Raji (cell line): Measurements from ENCODE around the gene PDGFB.

Experiments used
- POLR2A ChIP-seq: IDR thresholded peaks from 2 replicates; pipeline ENCODE4 v1.6.1; 2011; ENCODE audit warnings: low read depth, low read length, control low read depth; ENCODE audit not compliant: insufficient read depth

PDGFB gene

GRCh38 chr22:39244496-39245129, at the start of gene PDGFB:
TSS of gene PDGFB (minus strand) at chr22:39244982. CDS start at chr22:39243963, 1,019 bp downstream.
- TF ChIP-seq POLR2A: no peak

- TF ChIP-seq POLR2A: no peak
Observed at GRCh38 chr22:39293766-39294368, 49.1 kb upstream of the PDGFB start.

- no peak for TF ChIP-seq POLR2A
Observed at GRCh38 chr22:39292561-39293074, 47.8 kb upstream of the PDGFB start.

DNA sequence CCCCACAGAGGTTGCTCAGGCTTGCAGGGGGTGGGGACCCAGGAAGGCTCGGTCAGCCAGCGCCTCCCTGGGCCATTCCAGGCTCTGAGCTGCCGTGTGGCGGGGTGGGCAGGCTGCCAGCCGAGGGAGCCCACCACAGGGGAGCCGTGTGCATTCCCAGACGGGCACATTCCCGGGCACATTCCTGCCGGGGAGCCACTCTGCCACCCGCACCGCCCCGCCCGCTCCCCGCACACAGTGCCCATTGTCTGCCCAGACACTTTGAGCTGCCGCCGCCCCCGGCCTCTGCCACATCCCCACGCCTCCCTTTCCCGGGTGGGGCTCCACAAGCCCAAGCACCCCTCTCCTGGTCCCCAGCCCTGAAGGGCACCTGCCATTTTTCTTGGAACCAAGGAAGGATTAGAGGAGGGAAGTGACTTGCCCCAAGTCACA, 47.3 kb upstream of the PDGFB start:
- TF ChIP-seq POLR2A: no peak

DNA sequence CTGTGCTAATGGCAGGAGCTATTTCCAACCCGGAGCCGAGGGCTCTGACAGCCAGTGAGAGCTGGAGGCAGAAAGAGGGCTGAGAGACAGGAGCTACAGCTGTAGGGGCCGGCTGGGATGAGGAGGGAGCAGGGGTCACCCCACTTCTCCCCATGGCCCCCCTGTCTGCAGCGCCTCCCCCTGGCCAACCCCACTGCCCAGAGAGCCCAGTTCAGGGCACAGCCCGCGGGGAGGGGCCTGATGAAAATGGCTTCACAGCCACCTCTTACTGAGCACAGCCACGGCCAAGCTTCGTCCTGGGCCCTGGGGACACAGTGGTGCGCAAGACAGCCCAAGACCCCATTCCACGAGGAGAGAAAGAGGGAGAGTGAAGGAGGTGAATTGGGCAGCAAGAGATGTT, 46.7 kb upstream of the PDGFB start:
- no peak for TF ChIP-seq POLR2A

DNA sequence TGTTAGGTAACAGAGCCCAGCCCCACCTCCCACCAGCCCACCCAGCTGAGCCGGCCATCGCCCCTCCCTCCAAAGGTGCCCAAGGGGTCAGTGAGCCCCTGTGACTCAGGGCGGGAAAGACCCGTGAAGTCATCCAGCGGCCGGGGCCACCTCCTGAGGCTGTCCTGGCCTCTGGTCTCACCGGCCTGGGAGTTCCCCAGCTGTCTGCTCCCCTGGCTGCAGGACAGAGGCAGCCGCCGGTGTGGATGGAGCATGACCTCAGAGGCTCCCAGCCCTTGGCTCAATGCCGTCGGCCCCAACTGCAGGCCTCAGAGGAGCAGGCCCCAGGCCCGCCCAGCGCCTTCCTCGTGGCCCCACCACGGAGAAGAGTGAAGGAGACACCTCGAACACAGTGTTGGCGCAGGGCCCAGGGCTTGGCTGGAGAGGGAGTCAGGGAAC, 46.0 kb upstream of the PDGFB start:
- TF ChIP-seq POLR2A: no peak

- TF ChIP-seq POLR2A: no peak
Observed at GRCh38 chr22:39289975-39290720, 45.4 kb upstream of the PDGFB start.

DNA sequence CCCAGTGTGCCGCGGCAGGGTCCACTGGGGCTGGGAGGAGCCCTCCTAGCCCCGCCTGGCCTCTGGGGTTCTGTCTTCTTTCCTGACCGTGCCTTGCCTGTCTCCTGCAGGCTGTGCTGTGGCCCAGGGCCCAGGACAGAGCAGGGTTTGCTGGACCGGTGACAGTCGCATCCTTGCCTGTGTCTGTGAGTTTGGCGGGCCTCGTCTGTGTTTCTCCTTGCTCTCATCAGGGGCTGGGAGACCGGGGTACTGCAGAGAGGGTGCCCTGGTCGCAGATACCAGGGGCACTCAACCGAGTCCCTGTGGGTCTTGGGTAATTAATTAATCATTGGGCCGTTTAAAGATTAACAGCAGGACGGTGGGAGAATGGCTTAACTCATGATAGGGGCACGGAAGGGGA, 44.8 kb upstream of the PDGFB start:
- TF ChIP-seq POLR2A: no peak

GRCh38 chr22:39288135-39288898, 43.5 kb upstream of the PDGFB start:
- TF ChIP-seq POLR2A: no peak

- no peak for TF ChIP-seq POLR2A
Observed at GRCh38 chr22:39287076-39287725, 42.4 kb upstream of the PDGFB start.

DNA sequence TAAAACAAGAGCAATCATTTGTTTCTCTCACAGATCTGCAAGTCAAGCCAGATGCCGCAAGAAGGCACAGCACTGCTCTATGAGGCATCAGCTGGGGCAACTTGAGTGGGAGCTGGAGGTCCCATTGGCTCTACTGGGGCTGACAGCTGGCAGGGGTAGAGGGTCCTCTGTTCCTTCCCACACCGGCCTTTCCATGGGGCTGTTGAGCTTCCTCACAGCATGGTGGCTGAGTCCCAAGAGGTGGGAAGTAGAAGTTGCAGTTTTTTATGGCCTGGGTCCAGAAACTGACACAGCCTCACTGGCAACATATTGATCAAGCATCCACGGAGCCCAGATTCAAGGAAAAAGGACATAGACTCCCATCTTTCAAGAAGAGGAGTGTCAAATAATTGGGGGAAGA, 40.2 kb upstream of the PDGFB start:
- no peak for TF ChIP-seq POLR2A

- no peak for TF ChIP-seq POLR2A
Observed at GRCh38 chr22:39284142-39284980, 39.6 kb upstream of the PDGFB start.

DNA sequence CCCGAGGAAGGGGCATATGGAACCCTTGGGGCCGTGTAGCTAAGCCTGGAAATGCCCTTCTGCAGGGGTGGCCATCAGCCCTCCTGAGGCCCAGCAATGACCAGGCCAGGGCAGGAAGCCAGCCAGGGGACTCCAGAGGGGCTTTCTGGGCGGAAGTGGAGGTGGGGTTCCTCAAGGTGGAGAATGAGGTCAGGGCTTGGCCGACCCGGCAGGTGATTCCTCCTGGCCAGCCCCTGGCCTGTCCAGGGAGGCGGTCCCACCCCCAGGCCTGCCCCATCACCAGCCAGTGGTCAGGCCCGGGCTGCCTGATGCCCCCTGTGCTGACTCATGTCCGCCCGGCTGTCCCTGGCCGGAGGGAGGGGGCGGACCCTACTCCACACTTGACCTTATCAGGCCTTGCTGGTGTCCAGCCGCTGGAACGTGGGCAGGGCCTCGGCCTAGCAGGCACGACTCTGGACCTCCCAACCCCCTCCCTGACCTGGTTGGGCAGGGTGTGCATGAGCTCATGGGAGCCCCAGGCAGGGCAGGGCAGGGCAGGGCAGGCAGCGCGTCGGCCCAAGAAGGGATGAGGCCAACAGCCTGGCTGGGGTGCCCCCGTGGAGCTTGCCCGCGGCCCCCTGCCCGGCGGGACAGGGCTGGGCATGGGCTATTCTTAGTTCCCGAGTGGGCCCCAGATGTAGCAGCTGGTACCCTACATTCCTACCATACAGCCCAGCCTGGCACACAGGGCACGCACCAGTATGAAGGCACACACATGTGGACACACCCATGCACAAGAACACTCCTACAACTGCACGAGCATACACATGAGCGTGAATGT, 38.8 kb upstream of the PDGFB start:
- TF ChIP-seq POLR2A: no peak

DNA sequence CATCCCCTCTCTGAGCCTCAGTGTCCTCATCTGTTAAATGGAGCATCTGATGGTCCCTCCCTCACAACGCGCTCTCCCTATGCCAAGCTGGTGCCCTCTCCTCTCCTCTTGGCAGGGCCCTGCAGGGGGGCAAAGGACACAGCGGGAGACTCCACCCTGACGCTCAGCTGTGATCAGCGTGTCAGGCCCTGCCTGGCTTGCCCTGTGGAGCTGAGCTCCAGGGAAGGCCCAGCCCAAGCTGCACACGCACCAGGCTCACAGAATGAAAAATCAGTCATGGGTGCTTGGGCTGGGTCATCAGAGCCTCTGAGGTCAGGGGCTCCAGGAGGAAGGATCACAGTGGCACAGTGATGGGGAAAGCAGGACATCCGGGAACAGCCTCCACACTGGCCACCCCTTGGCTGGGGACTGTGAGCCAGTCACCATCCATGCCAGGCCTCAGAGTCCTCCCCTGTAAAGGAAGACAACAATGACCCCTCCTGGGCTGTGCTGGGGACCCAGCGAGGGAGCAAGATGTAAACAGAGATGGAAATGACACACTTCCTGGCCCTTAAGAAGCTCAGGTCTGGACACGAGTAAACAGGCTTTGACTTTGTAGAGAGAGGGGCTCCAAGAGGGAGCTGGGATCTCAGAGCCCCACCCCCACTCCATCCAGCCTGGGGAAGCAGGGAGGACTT, 38.0 kb upstream of the PDGFB start:
- no peak for TF ChIP-seq POLR2A
